ENCODE results near the gene UCMA. TPM values are rescaled to one million over a fixed set of nuclear protein-coding genes. Genes with fewer than 3 reads are reported as not detected.

UCMA gene
- total and polyA plus RNA-seq, 4 donors, result not detected

GRCh38 chr10:13191362-13191761 lies 42.8 kb downstream of the UCMA start:
- H3K9ac ChIP-seq (ENCODE audit: low read depth in 1 of 2, low read length in 2 of 2), result no peak overlapping the region
- no peak for TF ChIP-seq GABPA (IDR thresholded peaks at IDR 0.05 in 1 of 2, conservative IDR thresholded peaks at IDR 0.05 in 1 of 2)
- no peak overlapping the region for H3K27ac ChIP-seq (ENCODE audit: low read depth in 1 of 2, low read length in 2 of 2)
- WGBS, result 98% methylated on average over 5 of the region's 5 CpGs
- H3K36me3 ChIP-seq (ENCODE audit: control insufficient read depth in 4 of 4, insufficient read depth in 3 of 4, low read depth in 1 of 4, low read length in 3 of 4), result no peaks in the 10 kb centered on the region
- DNase-seq (ENCODE audit: low spot score), result no peak
- no peaks in the 10 kb centered on the region for H3K9me3 ChIP-seq (ENCODE audit: control insufficient read depth in 4 of 4, low read length in 3 of 4)
- no peaks in the 10 kb centered on the region for H3K4me1 ChIP-seq (ENCODE audit: control insufficient read depth in 4 of 4, insufficient read depth in 4 of 4, low read length in 3 of 4)
- no peaks in the 10 kb centered on the region for H3K27me3 ChIP-seq (ENCODE audit: control insufficient read depth in 4 of 4, insufficient read depth in 4 of 4, low read length in 3 of 4)
- no peak overlapping the region for H3K4me3 ChIP-seq (ENCODE audit: low read depth in 1 of 3, low read length in 3 of 3)

- TF ChIP-seq RAD21 (IDR thresholded peaks at IDR 0.05), result no peak
- no peak for TF ChIP-seq ATF3 (IDR thresholded peaks at IDR 0.05)
- TF ChIP-seq JUND (IDR thresholded peaks at IDR 0.05), result no peak
- no peak for TF ChIP-seq GABPA (IDR thresholded peaks at IDR 0.05 in 1 of 2, conservative IDR thresholded peaks at IDR 0.05 in 1 of 2)
- no peak for TF ChIP-seq YY1 (IDR thresholded peaks at IDR 0.05)
- TF ChIP-seq RXRA (IDR thresholded peaks at IDR 0.05), result no peak
- TF ChIP-seq REST (IDR thresholded peaks at IDR 0.05), result no peak
- TF ChIP-seq ZBTB33 (IDR thresholded peaks at IDR 0.05), result no peak
- TF ChIP-seq HNF4A (conservative IDR thresholded peaks at IDR 0.05), result no peak
- no peak for TF ChIP-seq EGR1 (IDR thresholded peaks at IDR 0.05; ENCODE audit: low read depth in 2 of 2)
- TF ChIP-seq FOXA1 (IDR thresholded peaks at IDR 0.05), result no peak
- TF ChIP-seq CTCF (IDR thresholded peaks at IDR 0.05; ENCODE audit: low read depth, low read length, missing input control), result no peak
- no peak for TF ChIP-seq FOXA2 (IDR thresholded peaks at IDR 0.05)
- no peak for TF ChIP-seq TAF1 (conservative IDR thresholded peaks at IDR 0.05)
- TF ChIP-seq MAX (IDR thresholded peaks at IDR 0.05), result no peak
- TF ChIP-seq HNF4G (IDR thresholded peaks at IDR 0.05), result no peak
- no peak for TF ChIP-seq NR2F2 (IDR thresholded peaks at IDR 0.05)
- no peak for TF ChIP-seq SP1 (IDR thresholded peaks at IDR 0.05)
- H3K4me3 ChIP-seq (ENCODE audit: low read depth in 1 of 3, low read length in 3 of 3), result no peak overlapping the region
- H3K36me3 ChIP-seq (ENCODE audit: control insufficient read depth in 4 of 4, insufficient read depth in 3 of 4, low read depth in 1 of 4, low read length in 3 of 4), result no peaks in the 10 kb centered on the region
- DNase-seq (ENCODE audit: low spot score), result no peak
- H3K27ac ChIP-seq (ENCODE audit: low read depth in 1 of 2, low read length in 2 of 2), result no peak overlapping the region
- 95% methylated on average over 3 of the region's 3 CpGs for WGBS
- H3K9ac ChIP-seq (ENCODE audit: low read depth in 1 of 2, low read length in 2 of 2), result no peak overlapping the region
- no peaks in the 10 kb centered on the region for H3K9me3 ChIP-seq (ENCODE audit: control insufficient read depth in 4 of 4, low read length in 3 of 4)
- no peaks in the 10 kb centered on the region for H3K27me3 ChIP-seq (ENCODE audit: control insufficient read depth in 4 of 4, insufficient read depth in 4 of 4, low read length in 3 of 4)
- no peaks in the 10 kb centered on the region for H3K4me1 ChIP-seq (ENCODE audit: control insufficient read depth in 4 of 4, insufficient read depth in 4 of 4, low read length in 3 of 4)
These were observed 43.4 kb downstream of the UCMA start for GRCh38 chr10:13190816-13191215.

All from liver (tissue), 9 donors.